Immature natural killer cell (primary cell): Measurements from ENCODE around the gene BICC1. TPM values are rescaled to one million over a fixed set of nuclear protein-coding genes. Genes with fewer than 3 reads are reported as not detected.

Experiments
- DNase-seq, 3 donors: peaks; one replicate each; pipeline ENCODE4 v3.0.0; 2022; ENCODE audit warnings: mixed read lengths in 1 of 3
- H3K27ac Mint-ChIP-seq, 6 donors: one replicate each; pipeline ENCODE4 v1.8.0; 2020; ENCODE audit warnings: mixed read lengths in 6 of 6, mild to moderate bottlenecking in 5 of 6, inconsistent platforms in 4 of 6, moderate library complexity in 3 of 6
- H3K27me3 Mint-ChIP-seq, 3 donors: one replicate each; pipeline ENCODE4 v1.8.0; 2020 to 2021; ENCODE audit warnings: low read depth in 3 of 3, mild to moderate bottlenecking in 3 of 3, mixed read lengths in 3 of 3, moderate library complexity in 3 of 3, inconsistent platforms in 1 of 3
- H3K36me3 Mint-ChIP-seq, 3 donors: one replicate each; pipeline ENCODE4 v1.8.0; 2020; ENCODE audit warnings: mixed read lengths in 3 of 3, inconsistent platforms in 2 of 3, mild to moderate bottlenecking in 2 of 3
- H3K4me1 Mint-ChIP-seq, 2 donors: one replicate each; pipeline ENCODE4 v1.8.0; 2020; ENCODE audit warnings: inconsistent platforms in 2 of 2, mild to moderate bottlenecking in 2 of 2, mixed read lengths in 2 of 2, moderate library complexity in 1 of 2
- H3K4me3 Mint-ChIP-seq, 5 donors: one replicate each; pipeline ENCODE4 v1.8.0; 2020; ENCODE audit warnings: mild to moderate bottlenecking in 5 of 5, mixed read lengths in 5 of 5, inconsistent platforms in 3 of 5, moderate library complexity in 3 of 5
- H3K9me3 Mint-ChIP-seq, 6 donors: one replicate each; pipeline ENCODE4 v1.8.0; 2020; ENCODE audit warnings: mild to moderate bottlenecking in 6 of 6, mixed read lengths in 6 of 6, inconsistent platforms in 4 of 6, moderate library complexity in 3 of 6
- polyA plus RNA-seq, 3 donors: library from polyadenylated mRNA; unstranded; fragments of 300-500 nt; fragmentation: Illumina TruSeq; gene quantifications; one replicate each; pipeline ENCODE4 v1.2.3, GENCODE V29; 2021

The BICC1 gene
- polyA plus RNA-seq, 3 donors from 2014 or later = 0.08 to 0.11 TPM; not detected in 1

DNA sequence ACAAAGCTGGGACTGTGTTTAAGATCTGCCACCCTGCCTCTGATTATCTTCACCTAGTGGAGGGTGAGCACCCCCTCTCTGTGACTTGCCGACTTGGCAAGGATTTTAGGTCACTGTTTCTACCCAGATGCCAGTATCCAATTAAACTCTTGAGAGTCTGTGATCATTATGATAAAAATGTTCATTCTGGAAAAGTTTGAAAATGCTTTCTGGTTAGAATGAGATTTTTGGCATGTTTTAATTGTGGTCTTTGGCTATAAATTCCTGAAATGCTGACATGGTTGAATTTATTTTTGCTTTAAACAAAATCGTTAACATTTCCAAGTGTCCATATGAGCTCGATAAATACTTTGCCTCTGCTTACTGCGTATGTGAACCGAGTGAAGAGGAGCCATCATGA is 221.4 kb downstream of the BICC1 start:
- DNase-seq = no peak
- Mint-ChIP-seq H3K27ac (no peak overlapping the region), H3K9me3 (peaks cover 0 to 9% (median 3%) of the 10 kb centered on the region in 6 donors), H3K4me1 (no peaks in the 10 kb centered on the region), H3K36me3 (peaks cover 0 to 5% (median 0%) of the 10 kb centered on the region in 3 donors), H3K4me3 (no peak overlapping the region), H3K27me3 (no peaks in the 10 kb centered on the region)

- Mint-ChIP-seq H3K27ac (no peak overlapping the region), H3K4me3 (no peak overlapping the region), H3K36me3 (peaks cover 0 to 5% (median 0%) of the 10 kb centered on the region in 3 donors), H3K27me3 (no peaks in the 10 kb centered on the region), H3K4me1 (no peaks in the 10 kb centered on the region), H3K9me3 (peaks cover 0 to 9% (median 2%) of the 10 kb centered on the region in 6 donors)
- no peak for DNase-seq
Measured at GRCh38 chr10:58734664-58735063, 222.0 kb downstream of the BICC1 start.

- Mint-ChIP-seq H3K4me1 (no peaks in the 10 kb centered on the region), H3K27me3 (no peaks in the 10 kb centered on the region), H3K36me3 (peaks cover 0 to 1% (median 0%) of the 10 kb centered on the region in 3 donors), H3K27ac (no peak overlapping the region), H3K9me3 (peaks cover 0 to 9% (median 2%) of the 10 kb centered on the region in 6 donors), H3K4me3 (no peak overlapping the region)
- no peak for DNase-seq
Measured at GRCh38 chr10:58735087-58735486, 222.4 kb downstream of the BICC1 start.

- no peaks in the 10 kb centered on the region for H3K36me3 Mint-ChIP-seq
- peaks cover 0 to 5% (median 2%) of the 10 kb centered on the region in 6 donors for H3K9me3 Mint-ChIP-seq
- no peak overlapping the region for H3K27ac Mint-ChIP-seq
- DNase-seq = no peak
- H3K27me3 Mint-ChIP-seq = no peaks in the 10 kb centered on the region
- no peaks in the 10 kb centered on the region for H3K4me1 Mint-ChIP-seq
- H3K4me3 Mint-ChIP-seq = no peak overlapping the region
Measured at GRCh38 chr10:58740620-58741369, 228.1 kb downstream of the BICC1 start.

DNA sequence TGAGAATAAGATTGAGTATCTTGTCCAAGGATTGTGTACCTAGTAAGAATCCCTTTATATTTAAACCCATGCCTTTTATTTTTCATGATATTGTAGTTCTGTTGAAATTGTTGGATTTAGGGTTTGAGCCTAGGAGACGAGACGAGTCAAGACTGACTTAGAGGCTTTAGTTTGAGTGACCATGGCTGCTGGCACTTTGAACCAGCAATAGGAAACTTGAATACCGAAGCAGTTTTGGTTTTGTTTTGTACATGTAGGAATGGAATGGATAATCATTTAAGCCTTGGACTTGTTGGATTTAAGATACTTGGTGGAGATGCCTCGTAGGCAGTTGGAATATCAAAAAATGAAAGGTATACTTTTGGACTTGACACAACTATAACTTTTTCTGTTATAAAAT is 229.0 kb downstream of the BICC1 start:
- Mint-ChIP-seq H3K27ac (no peak overlapping the region), H3K4me1 (no peaks in the 10 kb centered on the region), H3K36me3 (no peaks in the 10 kb centered on the region), H3K9me3 (peaks cover 0 to 5% (median 2%) of the 10 kb centered on the region in 6 donors), H3K4me3 (no peak overlapping the region), H3K27me3 (no peaks in the 10 kb centered on the region)
- DNase-seq = no peak

DNA sequence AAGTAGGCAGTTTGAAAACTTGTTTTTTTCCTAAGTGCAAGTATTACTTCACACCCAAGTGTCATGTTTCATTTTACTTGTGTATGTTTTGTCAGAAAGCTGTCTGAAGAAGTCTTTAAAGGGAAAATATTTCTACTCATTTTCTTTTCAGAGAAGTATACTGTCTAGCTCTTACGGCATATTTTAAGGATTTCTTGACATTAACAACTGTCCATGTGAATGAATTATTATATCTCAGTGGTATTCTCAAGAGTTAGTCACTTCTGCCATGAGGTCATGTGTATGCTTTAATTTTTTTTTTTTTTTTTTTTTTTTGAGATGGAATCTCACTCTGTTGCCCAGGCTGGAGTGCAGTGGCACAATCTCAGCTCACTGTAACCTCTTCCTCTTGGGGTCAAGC is 229.5 kb downstream of the BICC1 start:
- Mint-ChIP-seq H3K36me3 (no peaks in the 10 kb centered on the region), H3K9me3 (peaks cover 0 to 5% (median 2%) of the 10 kb centered on the region in 6 donors), H3K4me1 (no peaks in the 10 kb centered on the region), H3K27me3 (no peaks in the 10 kb centered on the region), H3K4me3 (no peak overlapping the region), H3K27ac (no peak overlapping the region)
- DNase-seq = no peak

DNA sequence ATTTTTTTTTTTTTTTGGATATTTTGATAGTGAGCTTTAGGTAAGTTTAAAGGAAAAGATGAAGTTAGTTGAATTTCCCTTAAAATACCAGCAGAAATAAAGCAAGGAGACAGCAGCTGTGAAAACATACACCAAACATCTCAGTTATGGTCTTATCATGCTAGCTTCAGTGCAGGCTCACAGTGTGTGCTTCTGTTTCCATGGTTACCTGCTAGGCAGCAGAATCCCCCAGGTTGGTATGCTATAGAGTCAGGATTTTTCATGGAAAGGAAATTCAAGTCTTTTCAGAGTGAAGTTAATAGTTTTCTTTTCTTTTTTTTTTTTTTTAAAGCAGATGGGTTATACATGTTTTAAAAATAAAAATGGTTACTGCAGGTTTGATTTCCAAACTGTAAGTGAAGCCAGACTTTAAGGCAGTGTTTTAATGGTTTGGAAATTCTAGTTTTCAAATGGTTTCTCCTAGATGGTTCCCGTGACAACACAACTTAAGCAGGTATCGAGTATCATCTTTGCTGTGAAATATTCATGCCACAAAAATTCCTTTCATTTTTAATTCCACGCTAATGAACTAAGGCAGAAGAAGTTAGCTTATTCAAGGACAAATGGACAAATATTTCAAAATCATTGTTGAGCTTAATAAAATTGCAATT is 230.9 kb downstream of the BICC1 start:
- no peak for DNase-seq
- H3K9me3 Mint-ChIP-seq = peaks cover 0 to 5% (median 2%) of the 10 kb centered on the region in 6 donors
- no peak overlapping the region for H3K4me3 Mint-ChIP-seq
- no peaks in the 10 kb centered on the region for H3K4me1 Mint-ChIP-seq
- H3K27me3 Mint-ChIP-seq = no peaks in the 10 kb centered on the region
- no peaks in the 10 kb centered on the region for H3K36me3 Mint-ChIP-seq
- no peak overlapping the region for H3K27ac Mint-ChIP-seq

DNA sequence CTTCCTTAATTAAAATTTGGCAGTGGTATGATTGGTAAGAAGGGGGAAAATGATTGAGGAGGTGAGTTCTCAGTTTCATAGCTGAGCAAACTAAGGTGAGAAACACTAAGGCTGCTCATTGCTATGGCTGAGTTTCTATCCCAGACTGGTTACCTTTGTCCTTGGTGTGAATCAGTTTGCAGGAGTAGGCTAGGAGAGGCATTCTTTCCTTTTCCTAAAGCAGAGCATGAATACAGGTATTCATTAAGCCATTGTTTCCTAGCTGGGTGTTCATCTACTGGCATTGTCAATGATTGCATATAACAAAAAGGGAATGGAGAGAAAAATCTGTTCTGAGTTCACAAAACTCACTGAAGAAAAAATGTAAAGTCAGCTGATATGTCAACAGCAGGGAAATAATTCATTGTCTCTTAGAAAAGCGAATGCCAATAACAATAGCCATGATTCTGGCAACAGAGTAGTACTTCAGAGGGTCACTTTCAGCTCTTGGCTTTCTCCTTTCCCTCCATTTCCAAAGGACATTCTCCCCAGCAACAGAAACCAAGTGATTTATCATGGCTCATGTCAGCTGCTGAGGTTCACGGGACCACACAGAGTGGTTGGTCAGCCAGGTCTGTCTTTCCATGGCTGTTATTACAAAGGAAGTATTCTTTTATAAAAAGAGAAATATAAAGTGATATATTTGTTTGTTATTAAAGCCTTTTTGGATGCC is 234.0 kb downstream of the BICC1 start:
- DNase-seq = no peak
- Mint-ChIP-seq H3K4me1 (no peaks in the 10 kb centered on the region), H3K27me3 (peaks cover 0 to 2% (median 0%) of the 10 kb centered on the region in 3 donors), H3K9me3 (peaks cover 0 to 5% (median 0%) of the 10 kb centered on the region in 6 donors), H3K36me3 (no peaks in the 10 kb centered on the region), H3K4me3 (no peak overlapping the region), H3K27ac (no peak overlapping the region)

GRCh38 chr10:58747687-58748086 is 235.0 kb downstream of the BICC1 start:
- Mint-ChIP-seq H3K27ac (no peak overlapping the region), H3K36me3 (no peaks in the 10 kb centered on the region), H3K4me3 (no peak overlapping the region), H3K9me3 (peaks cover 0 to 5% (median 0%) of the 10 kb centered on the region in 6 donors), H3K27me3 (peaks cover 0 to 2% (median 0%) of the 10 kb centered on the region in 3 donors), H3K4me1 (no peaks in the 10 kb centered on the region)
- no peak for DNase-seq

GRCh38 chr10:58752665-58753064 is 240.0 kb downstream of the BICC1 start:
- no peaks in the 10 kb centered on the region for H3K36me3 Mint-ChIP-seq

GRCh38 chr10:58753425-58753824 is 240.8 kb downstream of the BICC1 start:
- no peak overlapping the region for H3K4me3 Mint-ChIP-seq
- H3K36me3 Mint-ChIP-seq = no peaks in the 10 kb centered on the region
- no peak for DNase-seq
- peaks cover 0 to 9% of the 10 kb centered on the region in 2 donors for H3K4me1 Mint-ChIP-seq
- peaks cover 0 to 4% (median 2%) of the 10 kb centered on the region in 3 donors for H3K27me3 Mint-ChIP-seq
- H3K9me3 Mint-ChIP-seq = peaks cover 0 to 7% (median 0%) of the 10 kb centered on the region in 6 donors
- H3K27ac Mint-ChIP-seq = no peak overlapping the region

More at GRCh38 chr10:58752665-58753064, 240.0 kb downstream of the BICC1 start:
- no peak for DNase-seq
- Mint-ChIP-seq H3K27me3 (peaks cover 0 to 4% (median 2%) of the 10 kb centered on the region in 3 donors), H3K27ac (no peak overlapping the region), H3K4me1 (peaks cover 0 to 9% of the 10 kb centered on the region in 2 donors), H3K9me3 (peaks cover 0 to 7% (median 0%) of the 10 kb centered on the region in 6 donors), H3K4me3 (no peak overlapping the region)

DNA sequence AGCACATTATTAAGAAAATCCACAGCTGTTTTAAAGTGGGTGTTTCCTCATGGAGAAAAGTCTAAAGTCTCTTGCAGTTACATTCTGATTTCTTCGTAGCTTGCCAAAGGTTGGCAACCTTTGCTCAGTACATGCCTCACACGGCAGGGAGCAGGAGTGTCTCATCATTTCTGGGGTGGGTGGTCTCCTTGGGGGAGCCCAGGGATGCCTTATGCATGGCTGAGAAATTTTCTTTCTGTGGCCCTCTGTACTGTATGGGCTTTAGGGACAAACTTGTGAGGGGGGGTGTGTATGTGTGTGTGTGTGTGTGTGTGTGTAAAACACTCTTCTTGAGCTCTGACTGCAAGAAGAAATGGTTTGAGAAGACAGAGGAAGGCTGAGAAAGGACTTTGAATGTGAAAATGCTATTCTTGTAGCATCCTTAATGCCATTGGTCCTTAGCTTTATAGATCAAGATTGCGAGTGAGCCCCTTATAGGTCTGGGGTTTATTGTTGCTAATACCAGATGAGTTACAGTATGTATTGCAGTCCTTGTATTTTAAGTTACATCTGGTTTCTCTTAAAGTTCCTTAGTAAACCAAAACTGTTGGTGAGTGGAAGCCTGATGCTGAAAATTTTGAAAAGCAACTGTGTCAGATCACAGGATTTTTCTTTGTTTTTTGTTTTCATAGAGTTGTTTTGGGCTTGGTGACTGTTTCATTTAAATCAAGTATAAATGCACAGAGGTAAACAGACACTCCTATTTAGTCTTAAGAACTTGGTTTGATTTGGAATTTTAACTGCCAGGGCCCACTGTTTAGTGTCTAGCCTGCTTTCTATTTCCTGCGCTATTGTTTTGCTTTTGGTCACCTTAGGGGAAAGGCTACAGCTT is 242.0 kb downstream of the BICC1 start:
- Mint-ChIP-seq H3K27ac (no peak overlapping the region), H3K36me3 (no peaks in the 10 kb centered on the region), H3K27me3 (peaks cover 0 to 4% (median 2%) of the 10 kb centered on the region in 3 donors), H3K4me3 (no peak overlapping the region), H3K4me1 (peaks cover 0 to 9% of the 10 kb centered on the region in 2 donors), H3K9me3 (peaks cover 0 to 6% (median 0%) of the 10 kb centered on the region in 6 donors)
- DNase-seq = no peak

GRCh38 chr10:58755340-58755610 is 242.6 kb downstream of the BICC1 start:
- H3K36me3 Mint-ChIP-seq = no peaks in the 10 kb centered on the region
- peaks cover 0 to 9% of the 10 kb centered on the region in 2 donors for H3K4me1 Mint-ChIP-seq
- H3K27me3 Mint-ChIP-seq = peaks cover 0 to 4% (median 2%) of the 10 kb centered on the region in 3 donors
- H3K4me3 Mint-ChIP-seq = no peak overlapping the region
- H3K9me3 Mint-ChIP-seq = peaks cover 0 to 3% (median 0%) of the 10 kb centered on the region in 6 donors
- H3K27ac Mint-ChIP-seq = no peak overlapping the region
- no peak for DNase-seq
